Adrenal gland (tissue), 12 donors: ENCODE measurements around the gene RAX2. TPM values are rescaled to one million over a fixed set of nuclear protein-coding genes. Genes with fewer than 3 reads are reported as not detected.

Experiments
- DNase-seq, 7 donors: peaks; one replicate each; pipeline ENCODE4 v3.0.0-alpha.2; 2019 to 2020
- H3K27ac ChIP-seq, 5 donors: fragments of 200-600 bp; sonication (generic) in 4 of 5; 1 replicate in 3 of 5; 2 replicates in 2 of 5; pipeline versions ENCODE4 v1.5.1 to v1.8.0; 2016 to 2020; ENCODE audit warnings: mild to moderate bottlenecking in 1 of 5
- H3K27me3 ChIP-seq: fragments of 200-600 bp; 2 replicates; pipeline ENCODE4 v1.8.0; 2021
- H3K36me3 ChIP-seq, 2 donors: fragments of 200-600 bp; replicated peaks in 1 of 2; 1 replicate in 1 of 2; 2 replicates in 1 of 2; pipeline versions ENCODE4 v1.5.1 to v1.8.0; 2018 to 2022
- H3K4me1 ChIP-seq, 2 donors: fragments of 200-600 bp; replicated peaks in 1 of 2; 1 replicate in 1 of 2; 2 replicates in 1 of 2; pipeline versions ENCODE4 v1.5.1 to v1.8.0; 2018 to 2021
- H3K4me3 ChIP-seq, 4 donors: fragments of 200-600 bp; sonication (generic) in 3 of 4; one replicate each; pipeline ENCODE4 v1.5.1; 2016 to 2018
- H3K9me3 ChIP-seq, 3 donors: fragments of 200-600 bp; sonication (generic) in 1 of 3; replicated peaks in 1 of 3; 1 replicate in 2 of 3; 2 replicates in 1 of 3; pipeline versions ENCODE4 v1.5.1 to v1.8.0; 2016 to 2021
- CTCF ChIP-seq, 6 experiments: fragments of 450-650 bp in 4 of 6; fragments of 200-600 bp in 2 of 6; sonication (generic) in 1 of 6; IDR thresholded peaks; 1 replicate in 5 of 6; 2 replicates in 1 of 6; pipeline versions ENCODE4 v1.5.1 to v1.8.0; 2016 to 2021; ENCODE audit warnings: antibody characterized with exemption in 6 of 6, mild to moderate bottlenecking in 2 of 6, moderate library complexity in 1 of 6
- POLR2A ChIP-seq, 2 donors: fragments of 450-650 bp; IDR thresholded peaks; one replicate each; pipeline ENCODE4 v1.6.1; 2017; ENCODE audit warnings: antibody characterized with exemption in 2 of 2, mild to moderate bottlenecking in 2 of 2, moderate library complexity in 1 of 2
- WGBS, 4 donors: extraction: QIAGEN DNeasy Blood & Tissue Kit in 2 of 4; methylation state at CpG; one replicate each; pipeline versions ENCODE4 v1.1.5 to v1.1.7; 2013 to 2017; 5-methylcytosine and 5-hydroxymethylcytosine counted together
- intact Hi-C, 2 donors: fragments of 100-400 bp; cut with DNase I; formaldehyde crosslinking; loops; one replicate each; pipeline versions ENCODE4 v1.14.1 to v1.15.0; 2022 to 2023
- polyA plus RNA-seq, 3 donors: library from polyadenylated mRNA; stranded (reverse); fragments of 200-250 nt in 2 of 3; fragments of 350-450 nt in 1 of 3; fragmentation: Illumina TruSeq in 1 of 3; extraction: RNeasy Lipid Tissue Mini Kit (QIAGEN cat#74804) in 1 of 3; gene quantifications; one replicate each; pipeline ENCODE4 v1.2.3, GENCODE V29; 2013 to 2014
- total RNA-seq, 9 donors: library from RNA; depleted of rRNA in 4 of 9; stranded (reverse); fragments of >200 nt in 4 of 9; fragments of 120-200 nt in 1 of 9; fragmentation: NEBNext Ultra II Directional in 1 of 9; extraction: Animal tissue kit (Norgen Biotek cat#: 25700) in 1 of 9; gene quantifications; one replicate each; pipeline versions ENCODE4 v1.1.0 to v1.2.4, GENCODE V29; 2013 to 2023
- donor health status: healthy with polysubstance abuse.
- donor health status: Bipolar disorder and iron deficiency.
- donor health status: DM: yes; HTN: yes; CAD: no.
- donor health status: DM: no; HTN: no; CAD: no.
- donor health status: DM: no; HTN: no; CAD: no.
- donor health status: DM: yes; HTN: yes; CAD: no.

RAX2 gene
- total and polyA plus RNA-seq, 12 donors: not detected

DNA sequence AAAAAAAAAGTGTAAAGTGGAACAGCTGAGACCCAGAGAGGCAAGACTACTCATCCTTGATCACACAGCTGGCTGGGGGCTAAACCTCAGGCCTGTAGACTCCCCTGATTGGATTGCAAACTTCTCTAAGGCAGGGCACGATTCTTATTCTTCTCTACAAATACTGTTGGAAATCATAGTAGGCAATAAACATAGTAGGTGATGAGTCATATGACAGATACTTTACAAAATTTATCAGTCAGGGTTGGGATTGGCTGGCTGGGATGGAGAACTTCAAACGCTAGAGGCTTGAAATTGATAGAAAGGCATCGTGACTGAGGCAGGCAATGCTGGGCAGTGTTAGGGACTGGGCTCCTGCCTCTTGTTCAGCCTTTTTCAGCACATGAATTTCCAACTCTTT lies 20.1 kb upstream of the RAX2 start:
- no peak for DNase-seq
- no peak for TF ChIP-seq CTCF (IDR thresholded peaks at IDR 0.05)
- no peak for TF ChIP-seq POLR2A (IDR thresholded peaks at IDR 0.05)

GRCh38 chr19:3790941-3791340 lies 18.9 kb upstream of the RAX2 start:
- 77 to 85% (median 83%) methylated on average over 7 of the region's 7 CpGs for WGBS, 4 donors
- no peak for DNase-seq
- Histone ChIP-seq H3K4me1 (no peaks in the 10 kb centered on the region), H3K4me3 (no peak overlapping the region), H3K27me3 (peaks cover 4% of the 10 kb centered on the region), H3K27ac (no peak overlapping the region), H3K9me3 (no peaks in the 10 kb centered on the region), H3K36me3 (no peaks in the 10 kb centered on the region)
- intact Hi-C loops: no loop called here
- no peak for TF ChIP-seq POLR2A (IDR thresholded peaks at IDR 0.05)

More for the DNA sequence above, 20.1 kb upstream of the RAX2 start:
- no peaks in the 10 kb centered on the region for H3K27me3 ChIP-seq
- no peak overlapping the region for H3K27ac ChIP-seq
- WGBS, 4 donors: 66 to 79% (median 71%) methylated on average over 3 of the region's 3 CpGs
- intact Hi-C loops: no loop called here
- no peaks in the 10 kb centered on the region for H3K36me3 ChIP-seq
- H3K4me1 ChIP-seq: no peaks in the 10 kb centered on the region
- no peaks in the 10 kb centered on the region for H3K9me3 ChIP-seq
- no peak overlapping the region for H3K4me3 ChIP-seq

- TF ChIP-seq CTCF (IDR thresholded peaks at IDR 0.05): no peak
- TF ChIP-seq POLR2A (IDR thresholded peaks at IDR 0.05): no peak
- Histone ChIP-seq H3K27me3 (peaks cover 8% of the 10 kb centered on the region), H3K4me3 (no peak overlapping the region), H3K27ac (no peak overlapping the region), H3K9me3 (no peaks in the 10 kb centered on the region), H3K4me1 (no peaks in the 10 kb centered on the region), H3K36me3 (no peaks in the 10 kb centered on the region)
- no peak for DNase-seq
- intact Hi-C loops: no loop called here
- WGBS, 4 donors: 64 to 69% (median 65%) methylated on average over 6 of the region's 6 CpGs
Observed at GRCh38 chr19:3790209-3790734, 18.2 kb upstream of the RAX2 start.

GRCh38 chr19:3788996-3789778 lies 17.2 kb upstream of the RAX2 start:
- intact Hi-C loops: no loop called here
- no peak for DNase-seq
- Histone ChIP-seq H3K27ac (no peak overlapping the region), H3K27me3 (peaks cover 10% of the 10 kb centered on the region), H3K9me3 (no peaks in the 10 kb centered on the region), H3K36me3 (no peaks in the 10 kb centered on the region), H3K4me1 (no peaks in the 10 kb centered on the region), H3K4me3 (no peak overlapping the region)
- WGBS, 4 donors: 46 to 52% (median 49%) methylated on average over 10 to 16 of the region's 16 CpGs
- TF ChIP-seq POLR2A (IDR thresholded peaks at IDR 0.05) (no peak), CTCF (IDR thresholded peaks at IDR 0.05) (no peak)
